HepG2 (cell line): ENCODE measurements around the gene PLXNA3. TPM values are rescaled to one million over a fixed set of nuclear protein-coding genes. Genes with fewer than 3 reads are reported as not detected.

Experiments used
- CHD2 ChIP-seq: IDR thresholded peaks from 2 replicates; pipeline ENCODE4 v1.6.1; 2011; ENCODE audit warnings: low read depth, low read length, improper control_type of control experiment
- CSRNP1 ChIP-seq: sonication (generic); formaldehyde crosslinking; IDR thresholded peaks from 2 replicates; pipeline ENCODE4 v1.8.1; 2023; ENCODE audit warnings: mild to moderate bottlenecking, missing genetic modification reagents
- DPF2 ChIP-seq: sonication (generic); formaldehyde crosslinking; IDR thresholded peaks from 2 replicates; pipeline ENCODE4 v1.4.0; 2020; ENCODE audit warnings: mild to moderate bottlenecking, low read depth, missing genetic modification reagents, borderline replicate concordance
- HBP1 ChIP-seq: IDR thresholded peaks from 2 replicates; pipeline ENCODE4 v1.6.1; 2016; ENCODE audit warnings: low read depth, control low read depth
- IRF2 ChIP-seq: IDR thresholded peaks from 2 replicates; pipeline ENCODE4 v1.6.1; 2018; ENCODE audit warnings: missing genetic modification reagents, missing compliant biosample characterization
- NFE2L2 ChIP-seq: fragments of 150-350 bp; IDR thresholded peaks from 2 replicates; pipeline ENCODE4 v1.6.1; 2014; ENCODE audit warnings: low read length
- SNAPC4 ChIP-seq: sonication (generic); formaldehyde crosslinking; IDR thresholded peaks from 2 replicates; pipeline ENCODE4 v1.4.0; 2020; ENCODE audit warnings: mild to moderate bottlenecking, missing genetic modification reagents
- SOX13 ChIP-seq, 3 experiments: fragments of 450-650 bp in 1 of 3; sonication (generic) in 1 of 3; formaldehyde crosslinking in 1 of 3; IDR thresholded peaks in 2 of 3; conservative IDR thresholded peaks in 1 of 3; 2 replicates each; pipeline versions ENCODE4 v1.5.0 to v1.6.1; 2016 to 2020; ENCODE audit warnings: antibody characterized with exemption in 1 of 3, mild to moderate bottlenecking in 1 of 3, missing compliant biosample characterization in 1 of 3, missing genetic modification reagents in 1 of 3, moderate library complexity in 1 of 3
- ZBED4 ChIP-seq: sonication (generic); formaldehyde crosslinking; IDR thresholded peaks from 2 replicates; pipeline ENCODE4 v1.4.0; 2020; ENCODE audit warnings: missing genetic modification reagents, borderline replicate concordance
- ZC3H4 ChIP-seq: sonication (generic); formaldehyde crosslinking; IDR thresholded peaks from 2 replicates; pipeline ENCODE4 v1.4.0; 2020; ENCODE audit warnings: missing genetic modification reagents, borderline replicate concordance
- ZFP36L2 ChIP-seq: sonication (generic); formaldehyde crosslinking; IDR thresholded peaks from 2 replicates; pipeline ENCODE4 v1.4.0; 2020; ENCODE audit warnings: missing genetic modification reagents
- ZNF160 ChIP-seq: sonication (generic); formaldehyde crosslinking; IDR thresholded peaks from 2 replicates; pipeline ENCODE4 v1.8.0; 2022; ENCODE audit warnings: mild to moderate bottlenecking, inconsistent platforms, missing genetic modification reagents
- ZNF709 ChIP-seq: sonication (generic); formaldehyde crosslinking; IDR thresholded peaks from 2 replicates; pipeline ENCODE4 v1.5.0; 2020; ENCODE audit warnings: mild to moderate bottlenecking, missing genetic modification reagents
- ZNF83 ChIP-seq: sonication (generic); formaldehyde crosslinking; IDR thresholded peaks from 2 replicates; pipeline ENCODE4 v1.4.0; 2020; ENCODE audit warnings: missing genetic modification reagents, mild to moderate bottlenecking, borderline replicate concordance
- polyA plus RNA-seq, 8 experiments: library from polyadenylated mRNA; depleted of rRNA in 3 of 8; stranded (reverse) in 7 of 8; unstranded in 1 of 8; fragments of >200 nt; fragmentation: Illumina TruSeq in 4 of 8; extraction: Trizol in 4 of 8; gene quantifications; 2 replicates each; pipeline versions ENCODE4 v1.2.1 to v1.2.3, GENCODE V29; 2011 to 2016; ENCODE audit warnings: low read depth in 4 of 8, missing spikeins in 1 of 8, mixed read lengths in 1 of 8; ENCODE audit not compliant: insufficient read depth in 1 of 8
- total RNA-seq, 5 experiments: library from RNA; depleted of rRNA; stranded (reverse); fragments of >200 nt; fragmentation: Illumina TruSeq; extraction: Trizol; gene quantifications; 2 replicates each; pipeline ENCODE4 v1.2.3, GENCODE V29; 2016; ENCODE audit warnings: low read depth in 1 of 5

Gene PLXNA3
- total and polyA plus RNA-seq, 2 of the 13 experiments (the other 11 are each of a cell fraction or from before 2014, with no cell fraction given), result 5.8 to 20.6 TPM

- TF ChIP-seq ZBED4, result no peak
- TF ChIP-seq ZNF83 (CRISPR knock-in tag), result no peak
- no peak for TF ChIP-seq DPF2
- TF ChIP-seq ZFP36L2, result no peak
- no peak for TF ChIP-seq CHD2
- no peak for TF ChIP-seq SNAPC4 (CRISPR knock-in tag)
- TF ChIP-seq CSRNP1 (CRISPR knock-in tag), result no peak
- TF ChIP-seq ZNF160 (CRISPR knock-in tag), result no peak
- no peak for TF ChIP-seq SOX13 (IDR thresholded peaks at IDR 0.05)
- TF ChIP-seq SOX13 (CRISPR knock-in tag; conservative IDR thresholded peaks at IDR 0.05 in 1 of 2, IDR thresholded peaks at IDR 0.05 in 1 of 2), result peak in 1 of 2 experiments; percentile 64; a peak in 2 of 4 replicates
- TF ChIP-seq IRF2, result no peak
- no peak for TF ChIP-seq HBP1 (CRISPR knock-in tag)
- TF ChIP-seq ZNF709 (CRISPR knock-in tag), result no peak
- TF ChIP-seq NFE2L2, result no peak
- TF ChIP-seq ZC3H4, result no peak
These were observed 59.2 kb downstream of the PLXNA3 start (continued) for GRCh38 chrX:154517101-154517781.
